HPDE6-E6E7 (cell line): ENCODE measurements around the gene NEK3.
"Not testable (repeated sequence)": the region's sequence is repeated elsewhere in the genome, so short reads cannot be mapped to it uniquely, and the experiment has no call there.

ENCODE experiments used
- DNase-seq: peaks from one replicate; pipeline ENCODE4 v3.0.0; 2011; ENCODE audit warnings: missing footprints; ENCODE audit errors: extremely low spot score

Gene NEK3, protein sequence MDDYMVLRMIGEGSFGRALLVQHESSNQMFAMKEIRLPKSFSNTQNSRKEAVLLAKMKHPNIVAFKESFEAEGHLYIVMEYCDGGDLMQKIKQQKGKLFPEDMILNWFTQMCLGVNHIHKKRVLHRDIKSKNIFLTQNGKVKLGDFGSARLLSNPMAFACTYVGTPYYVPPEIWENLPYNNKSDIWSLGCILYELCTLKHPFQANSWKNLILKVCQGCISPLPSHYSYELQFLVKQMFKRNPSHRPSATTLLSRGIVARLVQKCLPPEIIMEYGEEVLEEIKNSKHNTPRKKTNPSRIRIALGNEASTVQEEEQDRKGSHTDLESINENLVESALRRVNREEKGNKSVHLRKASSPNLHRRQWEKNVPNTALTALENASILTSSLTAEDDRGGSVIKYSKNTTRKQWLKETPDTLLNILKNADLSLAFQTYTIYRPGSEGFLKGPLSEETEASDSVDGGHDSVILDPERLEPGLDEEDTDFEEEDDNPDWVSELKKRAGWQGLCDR

DNA sequence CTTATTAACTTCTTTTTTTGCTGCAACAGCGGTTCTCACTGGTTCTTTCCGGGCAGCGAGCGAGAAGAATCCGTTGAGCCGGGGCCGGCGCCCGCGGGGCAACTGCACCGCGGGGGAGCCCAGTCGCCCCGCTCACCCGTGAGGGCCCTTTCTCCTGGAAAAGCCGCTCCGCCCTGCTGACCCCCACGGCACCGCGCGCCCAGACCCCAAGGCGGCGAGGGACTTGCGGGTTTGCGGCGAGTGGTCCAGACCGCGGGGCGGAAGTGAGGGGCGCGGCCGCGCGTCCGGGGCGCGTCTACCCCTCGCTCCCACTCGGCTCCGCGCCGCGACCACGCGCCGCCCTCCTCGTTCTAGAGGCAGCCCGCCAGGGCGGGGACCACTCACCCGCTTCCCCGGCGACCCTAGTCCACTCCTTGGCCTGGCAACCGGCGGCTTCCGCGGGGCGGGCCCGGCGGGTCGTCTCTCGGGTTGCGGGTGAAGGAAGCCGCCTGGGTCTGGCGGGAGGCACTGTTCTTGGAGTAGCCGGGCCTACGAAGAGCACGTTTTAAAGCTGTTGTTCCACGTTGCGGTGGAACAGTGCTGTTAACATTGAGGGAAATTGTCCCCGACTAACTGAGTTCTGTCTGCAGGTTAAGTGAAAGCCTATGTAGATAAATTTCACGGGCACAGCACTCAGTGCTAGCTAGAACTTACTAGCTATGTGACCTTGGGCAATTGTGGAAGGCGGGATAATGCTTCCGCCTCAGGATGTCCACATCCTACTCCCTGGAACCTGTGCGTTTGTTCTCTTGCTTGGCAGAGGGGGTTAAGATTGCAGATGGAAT lies at the start of gene NEK3:
NEK3 (minus strand) TSS at position 439 of the 824 bp plus-strand sequence. CDS start 3,406 bp downstream, outside the sequence.
- DNase-seq, result peak; percentile 32

DNA sequence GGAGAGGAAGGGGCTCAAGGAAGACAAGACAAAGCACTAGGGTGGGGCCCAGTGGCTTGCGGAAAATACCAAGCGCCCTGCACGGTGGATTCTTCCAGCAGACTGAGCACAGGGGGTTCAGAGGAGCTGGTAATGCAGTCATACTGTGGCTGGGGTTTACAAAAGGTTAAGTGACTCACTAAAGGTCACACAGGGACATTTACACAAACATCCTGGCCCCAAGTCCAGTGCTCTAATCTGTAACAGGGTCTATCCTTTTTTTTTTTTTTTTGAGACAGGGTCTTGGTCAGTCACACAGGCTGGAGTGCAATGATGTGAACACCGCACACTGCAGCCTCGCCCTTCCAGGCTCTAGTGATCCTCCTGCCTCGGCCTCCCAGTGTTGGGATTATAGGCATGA lies 49.0 kb upstream of the NEK3 start:
- DNase-seq, result not testable (repeated sequence)

DNA sequence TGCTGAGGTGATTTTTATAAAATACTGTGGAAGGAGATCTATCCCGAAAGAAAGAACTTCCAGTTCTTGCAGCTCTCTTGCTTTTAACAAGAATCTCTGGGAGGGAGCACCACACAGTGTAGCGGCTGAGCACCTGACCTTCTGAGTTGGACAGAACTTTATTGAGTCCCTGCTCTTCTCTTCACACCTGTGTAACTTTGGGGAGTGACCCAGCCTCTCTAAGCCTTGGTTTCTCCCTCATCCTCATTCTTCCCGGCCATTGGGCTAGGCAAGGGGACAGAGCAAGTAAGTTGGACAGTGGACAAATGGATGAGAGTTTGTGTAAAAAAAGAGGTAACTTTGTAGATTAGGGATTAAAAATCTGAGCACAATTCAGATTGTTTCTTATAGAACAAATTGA lies 48.5 kb upstream of the NEK3 start:
- not testable (repeated sequence) for DNase-seq

DNA sequence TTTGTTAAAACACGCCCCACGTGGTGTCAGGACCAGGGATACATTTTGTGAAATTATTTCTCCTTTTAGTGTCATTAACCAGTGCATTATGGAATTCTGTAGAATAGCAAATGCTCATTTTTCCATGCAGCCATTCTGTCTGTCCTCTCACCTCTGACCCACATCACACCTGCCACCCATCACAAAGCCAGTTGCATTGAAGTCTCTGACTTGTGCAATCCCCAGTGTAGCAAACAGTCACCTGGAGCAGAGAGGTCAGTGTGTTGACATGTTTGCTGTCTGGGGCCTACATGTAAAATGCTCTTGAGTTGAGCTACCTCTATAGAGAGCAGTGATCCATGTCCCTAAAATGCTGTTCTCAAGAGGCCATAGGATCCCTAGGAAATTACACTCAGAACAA lies 47.9 kb upstream of the NEK3 start:
- not testable (repeated sequence) for DNase-seq

DNA sequence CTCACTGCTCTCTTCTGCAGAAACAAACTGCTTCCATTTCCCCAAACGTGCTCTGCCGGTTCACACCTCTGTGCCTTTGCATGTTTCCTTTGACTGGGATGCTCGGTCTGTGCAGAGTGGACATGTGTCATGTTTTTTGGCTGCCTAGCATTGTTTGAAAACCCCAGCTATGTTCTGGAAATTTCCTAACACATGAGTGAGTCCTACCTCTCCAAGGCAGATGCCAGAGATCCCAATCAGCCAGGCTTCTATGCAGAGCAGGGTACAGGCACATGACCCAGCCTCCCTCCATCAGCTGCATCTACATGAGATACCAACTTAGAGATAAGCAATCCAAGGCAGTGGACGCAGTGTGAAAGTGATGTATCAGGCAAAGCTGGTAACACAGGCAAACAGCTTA lies 45.1 kb upstream of the NEK3 start:
- not testable (repeated sequence) for DNase-seq

DNA sequence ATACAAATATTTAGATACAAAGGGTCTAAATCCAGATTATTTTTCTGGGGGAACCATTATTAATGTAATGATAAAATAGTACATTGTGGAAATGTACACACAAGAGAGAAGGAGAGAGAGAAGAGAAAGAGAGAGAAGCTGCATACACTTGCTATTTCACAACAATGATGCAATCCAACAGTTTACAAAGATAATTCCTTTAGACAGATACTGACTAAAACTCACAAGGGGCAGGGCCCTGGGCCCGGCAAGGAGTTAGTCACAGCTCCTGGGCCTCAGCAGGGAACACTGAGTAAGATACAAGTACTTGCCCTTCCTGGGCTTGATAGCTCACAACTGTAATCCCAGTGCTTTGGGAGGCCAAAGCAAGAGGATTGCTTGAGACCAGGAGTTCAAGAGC lies 44.5 kb upstream of the NEK3 start:
- peak; percentile 12 for DNase-seq

DNA sequence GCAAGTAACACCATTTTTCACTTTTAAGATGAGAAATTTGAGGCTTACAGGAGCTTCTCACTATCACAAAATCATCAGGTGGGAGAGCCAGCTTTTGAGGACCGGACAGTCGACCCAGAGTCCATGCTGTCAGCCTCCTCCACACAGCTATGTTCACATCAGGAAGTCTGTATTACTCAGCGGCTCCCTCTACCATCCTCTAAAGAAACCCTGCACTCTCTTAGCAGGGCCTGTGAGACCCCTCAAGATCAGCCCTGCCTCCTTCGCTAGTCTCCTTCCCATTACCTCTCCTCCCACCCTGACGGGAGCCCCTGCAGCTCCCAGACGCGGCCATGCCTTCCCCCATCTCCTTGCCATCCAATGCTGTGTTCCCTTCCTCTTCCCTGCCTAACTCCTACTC lies 43.1 kb upstream of the NEK3 start:
- not testable (repeated sequence) for DNase-seq

DNA sequence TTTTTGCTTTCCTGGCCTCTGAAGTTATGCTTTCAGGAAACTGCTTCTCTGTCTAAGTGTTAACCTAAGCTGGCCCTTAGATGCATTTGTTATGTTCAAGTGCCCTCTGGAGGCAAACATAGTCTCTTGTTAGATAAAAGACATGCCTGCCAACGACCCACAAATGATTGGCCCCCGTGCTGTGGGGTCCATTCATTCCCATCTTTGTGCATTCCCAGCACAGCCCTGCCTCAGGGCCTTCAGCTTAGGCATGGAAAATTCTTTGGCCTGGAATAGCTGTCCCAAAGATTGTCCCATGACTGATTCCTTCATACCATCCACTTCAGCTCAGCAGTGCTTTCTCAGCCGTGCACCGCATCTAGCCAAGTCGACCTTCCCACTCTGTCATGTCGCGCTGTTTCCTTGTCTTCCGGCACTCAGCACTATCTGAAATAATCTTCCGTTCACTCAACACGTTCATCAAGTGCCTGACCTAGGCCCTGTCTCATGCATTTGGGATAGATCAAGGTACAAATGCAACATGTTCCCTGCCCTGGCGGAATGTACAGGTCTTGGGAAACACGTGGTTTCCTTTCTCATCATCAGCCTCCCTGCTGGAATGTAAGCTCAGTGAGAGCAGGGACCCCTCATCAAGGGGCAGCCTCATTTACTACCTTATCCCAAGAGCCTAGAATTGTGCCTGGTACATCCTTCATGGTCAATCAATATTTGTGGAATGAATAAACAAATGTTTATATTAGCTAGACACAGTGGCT lies 42.2 kb upstream of the NEK3 start:
- DNase-seq, result not testable (repeated sequence)

DNA sequence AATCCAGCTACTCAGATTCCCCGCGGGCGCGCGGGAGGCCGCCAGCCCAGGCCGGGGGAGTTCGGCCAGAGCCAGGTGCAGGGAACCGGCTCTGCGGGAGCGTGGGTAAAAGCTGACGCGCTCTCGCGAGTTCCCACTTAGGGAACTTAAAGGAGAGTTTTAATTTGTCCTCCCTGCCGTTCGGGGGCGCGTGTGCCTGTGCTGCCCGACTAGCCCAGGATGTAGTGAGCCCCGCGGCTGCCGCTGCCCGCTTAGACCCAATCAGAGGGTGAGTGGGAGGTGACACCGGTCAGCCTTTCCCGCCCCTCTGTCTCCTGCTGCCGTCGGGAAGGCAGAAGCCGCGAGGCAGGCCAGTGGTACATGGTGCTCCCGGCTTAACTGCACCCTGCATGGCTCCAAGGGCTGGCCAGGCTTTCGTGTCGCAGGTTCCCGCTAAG lies 36.0 kb upstream of the NEK3 start:
- peak; percentile 0 for DNase-seq

DNA sequence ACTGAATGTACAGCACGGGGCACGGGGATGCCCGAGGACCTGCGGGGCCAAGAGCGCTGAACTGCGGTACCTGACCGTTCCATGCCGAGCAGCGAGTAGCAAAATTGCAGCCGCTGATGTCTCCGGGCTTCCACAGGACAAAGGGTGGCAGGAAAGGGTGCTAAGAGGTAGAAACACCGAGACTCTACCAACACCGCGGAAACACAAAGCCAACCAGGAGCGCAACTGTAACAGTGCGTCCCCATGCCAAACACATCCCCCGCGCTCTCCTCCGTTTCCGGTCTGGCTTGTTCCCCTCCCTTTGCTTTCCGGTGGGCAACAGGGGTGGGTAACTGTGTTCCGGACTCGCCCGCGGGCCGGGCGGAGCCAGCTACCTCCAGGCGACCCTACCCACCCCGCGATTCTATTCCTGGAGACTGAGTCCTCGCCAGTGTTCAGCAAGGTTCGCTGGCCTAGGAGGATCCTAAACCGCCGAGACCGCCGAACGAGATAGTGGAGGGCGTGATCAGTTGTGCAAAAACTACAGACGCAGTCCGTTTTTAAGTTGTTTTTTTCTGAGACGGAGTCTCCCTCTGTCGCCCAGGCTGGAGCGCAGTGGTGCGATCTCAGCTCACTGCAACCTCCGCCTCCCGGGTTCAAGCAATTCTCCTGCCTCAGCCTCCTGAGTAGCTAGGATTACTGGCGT lies 34.9 kb upstream of the NEK3 start:
- DNase-seq, result peak; percentile 17

DNA sequence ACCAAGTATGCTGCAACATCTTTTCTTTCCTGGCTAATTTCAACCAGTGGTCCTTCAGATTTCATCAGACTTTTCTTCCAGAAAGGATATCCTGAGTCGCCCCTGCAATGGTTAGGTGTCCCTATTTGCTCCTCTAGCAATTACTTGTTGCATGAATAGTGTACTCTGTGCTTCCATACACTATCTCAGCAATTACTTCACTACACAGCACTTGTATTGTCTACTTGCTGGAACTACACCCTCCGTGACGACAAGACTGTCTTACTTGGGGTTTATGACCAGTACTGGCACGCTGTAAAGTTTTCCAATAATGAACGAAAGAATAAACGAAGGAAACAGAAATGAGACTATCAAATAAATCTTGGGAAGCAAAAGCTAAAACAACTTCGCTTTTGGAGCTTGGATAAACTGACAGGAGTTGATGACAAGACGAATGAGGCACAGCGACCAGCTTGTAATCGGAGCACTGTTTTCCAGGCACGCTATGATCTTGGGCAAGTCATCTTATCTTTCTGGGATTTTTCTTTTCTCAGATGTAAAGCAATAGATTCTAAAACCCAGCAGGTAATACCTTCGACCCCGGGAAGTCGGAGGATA lies 34.3 kb upstream of the NEK3 start:
- DNase-seq, result not testable (repeated sequence)

DNA sequence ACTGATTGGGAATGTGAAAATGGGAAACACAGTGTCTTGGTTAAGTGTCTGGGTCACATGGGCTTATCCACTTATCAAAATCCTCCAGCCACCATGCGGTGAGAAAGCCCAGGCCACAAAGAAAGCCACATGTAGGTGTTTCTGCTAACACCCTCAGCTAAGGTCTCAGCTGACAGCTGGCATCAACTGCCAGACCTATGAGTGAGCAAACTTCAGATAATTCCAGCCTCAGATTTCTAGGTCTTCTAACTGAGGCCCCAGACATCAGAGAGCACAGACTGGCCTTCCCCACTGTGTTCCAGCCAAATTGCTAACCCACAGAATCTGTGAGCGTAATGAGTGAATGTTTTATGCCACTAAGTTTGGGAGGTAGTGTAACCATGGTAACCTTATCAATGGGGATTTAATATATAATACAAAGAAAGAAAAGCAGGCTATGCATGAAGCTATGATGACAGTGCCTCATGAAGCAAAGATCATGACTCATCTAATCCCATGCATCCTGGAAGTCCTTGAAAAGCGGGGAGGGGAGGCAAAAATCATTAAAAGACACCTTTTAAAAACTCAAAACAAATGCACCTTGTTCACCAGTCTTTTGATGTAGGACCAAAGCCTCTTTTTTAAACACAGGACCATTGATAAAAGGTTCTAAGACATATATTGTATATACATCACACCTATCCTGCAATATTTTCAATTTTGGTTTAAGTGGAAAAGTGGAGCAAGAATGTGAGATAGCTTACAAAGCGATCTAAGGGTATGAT lies 28.2 kb upstream of the NEK3 start:
- DNase-seq, result not testable (repeated sequence)

DNA sequence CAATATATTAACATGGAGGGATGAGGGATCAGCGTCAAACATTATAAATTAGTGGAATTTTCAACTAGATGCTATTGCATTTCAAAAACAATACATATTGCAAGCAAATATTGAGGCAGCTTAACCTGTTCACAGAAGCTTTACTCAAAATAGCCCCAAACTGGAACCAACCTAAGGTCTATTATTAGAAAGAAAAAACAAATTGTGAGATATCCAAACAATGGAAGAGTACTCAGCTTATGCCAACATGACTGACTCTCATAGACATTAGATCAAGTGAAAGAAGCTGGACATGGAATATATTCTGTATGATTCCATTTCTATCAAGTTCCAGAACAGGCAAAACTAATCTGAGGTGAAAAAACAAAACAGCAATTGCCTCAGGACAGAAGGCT lies 27.6 kb upstream of the NEK3 start:
- no peak for DNase-seq

DNA sequence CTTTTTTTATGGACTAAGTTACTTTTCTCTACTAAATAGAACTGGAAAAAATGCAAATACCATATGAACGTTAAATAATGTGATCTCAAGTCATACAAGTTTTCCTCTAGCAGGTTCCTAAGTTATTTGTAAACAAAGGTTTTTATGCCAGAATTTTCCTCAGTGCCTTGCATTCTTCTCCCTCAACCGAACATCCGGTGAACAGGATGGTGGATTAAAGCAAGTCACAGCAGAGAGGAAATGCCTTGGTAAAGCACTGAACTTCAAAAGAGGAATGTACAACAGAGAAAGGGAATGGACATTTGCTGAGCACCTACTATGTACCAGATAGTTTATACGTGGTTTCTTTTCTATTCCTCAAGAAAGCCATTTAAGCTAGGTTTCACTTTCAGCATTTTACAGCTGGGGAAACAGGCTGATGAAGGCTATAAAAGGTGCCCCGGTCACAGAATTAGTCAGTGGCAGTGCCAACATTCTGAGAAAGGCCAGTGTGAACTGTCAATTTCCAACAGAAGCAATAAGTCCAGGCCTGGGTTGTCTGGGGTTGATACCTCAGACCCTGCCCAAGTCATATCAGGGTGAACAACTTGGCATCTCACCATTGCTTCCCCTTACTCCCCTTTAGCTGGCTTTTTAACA lies 22.0 kb upstream of the NEK3 start:
- not testable (repeated sequence) for DNase-seq

DNA sequence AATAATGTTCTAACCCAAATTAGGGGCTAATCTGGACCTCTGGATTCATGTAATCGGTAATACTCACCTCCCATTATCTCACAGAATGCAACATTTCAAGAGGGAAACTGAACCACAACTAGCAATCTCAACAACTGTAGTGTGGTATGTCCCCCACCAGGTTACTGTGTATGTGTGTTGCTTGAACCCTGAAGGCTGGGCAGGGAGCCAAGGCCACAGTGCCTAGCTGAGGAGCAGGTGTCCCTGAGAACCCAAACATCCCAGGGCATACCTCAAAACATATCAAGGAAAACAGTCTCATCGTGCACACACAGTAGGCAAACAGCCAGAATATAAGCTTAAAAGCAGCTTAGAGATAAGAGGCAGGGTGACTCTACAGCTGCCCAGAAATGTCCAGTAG lies 20.5 kb upstream of the NEK3 start:
- no peak for DNase-seq

DNA sequence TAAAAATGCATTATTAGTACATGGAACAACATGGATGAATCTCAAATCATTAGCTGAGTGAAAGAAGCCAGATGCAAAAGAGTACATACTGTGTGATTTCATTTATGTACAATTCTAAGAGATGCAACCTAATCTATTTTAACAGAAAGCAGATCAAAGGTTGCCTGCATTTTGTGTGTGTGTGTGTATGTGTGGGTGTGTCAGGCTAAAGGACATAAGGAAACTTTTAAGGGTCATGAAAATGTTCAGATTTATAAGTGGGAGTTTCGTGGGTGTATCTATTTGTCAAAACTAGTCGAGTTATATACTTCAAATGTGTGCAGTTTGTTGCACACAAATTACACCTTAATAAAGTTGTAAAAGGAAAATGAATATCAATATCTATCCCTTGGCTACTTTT lies 17.9 kb upstream of the NEK3 start:
- no peak for DNase-seq

DNA sequence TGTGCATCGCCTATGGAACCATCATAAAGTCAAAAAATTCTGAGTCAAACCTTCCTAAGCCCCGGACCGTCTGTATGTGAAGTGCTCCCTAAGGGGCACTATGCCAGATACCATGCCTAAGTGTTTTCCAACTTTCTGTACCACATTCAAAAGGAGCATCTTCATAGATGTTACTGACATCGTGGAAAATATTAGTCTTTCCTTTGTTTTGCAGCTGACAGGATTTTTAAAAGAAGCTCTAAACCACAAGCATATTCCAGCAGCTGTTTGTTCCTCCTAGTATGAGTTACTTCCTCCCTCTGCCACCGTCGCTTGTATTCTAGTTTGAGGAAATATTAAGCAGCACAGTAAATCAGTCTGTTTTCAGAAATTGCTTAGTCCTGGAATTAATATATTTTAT lies 14.6 kb upstream of the NEK3 start:
- DNase-seq, result not testable (repeated sequence)

DNA sequence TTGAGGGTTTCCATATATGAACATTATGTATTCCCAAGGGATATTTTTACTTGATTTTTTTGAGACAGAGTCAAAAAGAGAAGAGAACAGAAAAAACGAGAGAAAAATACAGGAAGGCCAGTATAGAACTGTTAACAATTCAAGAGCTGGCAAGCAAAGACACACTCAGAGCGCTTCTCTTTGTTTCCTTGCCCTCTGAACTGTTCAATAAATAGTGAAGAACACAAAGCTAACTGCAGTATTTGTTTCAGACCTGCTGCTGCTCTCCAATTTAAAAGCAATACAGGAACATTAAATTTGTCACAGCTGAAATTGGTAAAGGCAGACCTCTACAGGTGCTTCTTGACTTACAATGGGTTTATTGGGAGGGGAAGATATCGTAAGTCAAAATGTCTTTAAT lies 14.0 kb upstream of the NEK3 start:
- no peak for DNase-seq

DNA sequence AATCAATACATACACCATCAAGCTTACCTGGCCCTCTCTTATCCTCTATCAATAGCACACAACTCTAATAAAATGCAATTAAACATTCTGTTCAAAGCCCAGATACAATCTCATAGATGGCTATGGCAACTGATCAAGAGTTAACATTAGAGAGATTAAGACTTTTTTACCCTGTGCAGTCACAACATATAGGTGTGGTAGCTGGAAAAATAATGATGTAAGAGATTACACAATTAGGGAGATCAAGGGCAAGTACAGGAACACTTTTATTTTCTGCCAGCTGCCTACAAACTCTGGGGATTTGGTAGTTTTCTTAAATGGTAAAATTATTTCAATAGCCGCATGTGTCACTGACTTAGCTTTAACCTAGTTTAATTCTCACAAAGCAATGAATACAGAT lies 12.3 kb upstream of the NEK3 start:
- DNase-seq, result not testable (repeated sequence)
